ENCODE results near the gene TARS2. TPM values are rescaled to one million over a fixed set of nuclear protein-coding genes. Genes with fewer than 3 reads are reported as not detected.

TARS2 gene, protein sequence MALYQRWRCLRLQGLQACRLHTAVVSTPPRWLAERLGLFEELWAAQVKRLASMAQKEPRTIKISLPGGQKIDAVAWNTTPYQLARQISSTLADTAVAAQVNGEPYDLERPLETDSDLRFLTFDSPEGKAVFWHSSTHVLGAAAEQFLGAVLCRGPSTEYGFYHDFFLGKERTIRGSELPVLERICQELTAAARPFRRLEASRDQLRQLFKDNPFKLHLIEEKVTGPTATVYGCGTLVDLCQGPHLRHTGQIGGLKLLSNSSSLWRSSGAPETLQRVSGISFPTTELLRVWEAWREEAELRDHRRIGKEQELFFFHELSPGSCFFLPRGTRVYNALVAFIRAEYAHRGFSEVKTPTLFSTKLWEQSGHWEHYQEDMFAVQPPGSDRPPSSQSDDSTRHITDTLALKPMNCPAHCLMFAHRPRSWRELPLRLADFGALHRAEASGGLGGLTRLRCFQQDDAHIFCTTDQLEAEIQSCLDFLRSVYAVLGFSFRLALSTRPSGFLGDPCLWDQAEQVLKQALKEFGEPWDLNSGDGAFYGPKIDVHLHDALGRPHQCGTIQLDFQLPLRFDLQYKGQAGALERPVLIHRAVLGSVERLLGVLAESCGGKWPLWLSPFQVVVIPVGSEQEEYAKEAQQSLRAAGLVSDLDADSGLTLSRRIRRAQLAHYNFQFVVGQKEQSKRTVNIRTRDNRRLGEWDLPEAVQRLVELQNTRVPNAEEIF
- total RNA-seq, result 33.7 TPM

GRCh38 chr1:150486966-150487762, at the start of gene TARS2:
TSS of gene TARS2 (plus strand) at chr1:150487419. CDS start at chr1:150487451, 32 bp downstream.

DNA sequence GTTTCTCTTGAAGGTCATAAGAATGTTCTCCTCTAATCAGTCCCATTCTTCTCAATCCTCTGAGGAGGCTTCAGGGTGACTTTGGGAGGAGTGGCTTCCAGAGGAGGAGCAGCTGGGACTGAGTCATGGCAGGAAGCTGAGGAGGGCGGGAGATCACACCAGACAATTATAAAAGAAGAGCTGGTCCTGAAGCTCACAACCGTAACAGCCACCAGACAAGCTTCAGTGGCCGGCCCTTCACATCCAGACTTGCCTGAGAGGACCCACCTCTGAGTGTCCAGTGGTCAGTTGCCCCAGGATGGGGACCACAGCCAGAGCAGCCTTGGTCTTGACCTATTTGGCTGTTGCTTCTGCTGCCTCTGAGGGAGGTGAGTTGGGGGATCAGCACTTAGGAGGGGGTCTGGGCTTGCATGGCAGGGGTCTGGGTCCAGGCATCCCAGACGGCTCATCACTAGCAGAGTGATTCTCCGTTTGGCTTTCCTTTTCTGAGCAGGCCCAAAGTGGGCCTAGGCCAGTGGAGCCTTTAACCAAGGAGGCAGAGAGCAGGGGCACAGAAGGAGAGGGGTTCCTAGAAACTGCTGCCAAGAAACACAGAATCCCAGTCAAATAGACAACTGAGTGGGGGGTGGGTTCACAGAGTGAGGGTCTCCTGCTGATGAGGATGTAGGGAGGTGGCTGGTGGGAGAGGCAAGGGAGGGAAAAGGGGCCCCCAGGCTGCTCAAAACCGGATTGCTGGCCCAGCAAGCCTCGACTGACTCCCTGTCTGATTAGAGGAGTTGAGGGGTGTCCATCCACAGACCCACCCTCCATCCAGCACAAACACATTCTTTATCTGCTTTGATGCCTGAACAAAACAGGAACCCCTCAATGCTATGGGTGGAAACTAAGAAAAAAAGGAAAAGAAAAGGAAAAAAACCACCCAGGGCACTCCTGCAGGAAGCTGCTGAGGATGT, 21.0 kb downstream of the TARS2 start, which contains the start of gene ECM1:
ECM1 (plus strand) TSS at position 198 of the 953 bp plus-strand sequence; CDS start at position 299, 101 bp downstream.

DNA sequence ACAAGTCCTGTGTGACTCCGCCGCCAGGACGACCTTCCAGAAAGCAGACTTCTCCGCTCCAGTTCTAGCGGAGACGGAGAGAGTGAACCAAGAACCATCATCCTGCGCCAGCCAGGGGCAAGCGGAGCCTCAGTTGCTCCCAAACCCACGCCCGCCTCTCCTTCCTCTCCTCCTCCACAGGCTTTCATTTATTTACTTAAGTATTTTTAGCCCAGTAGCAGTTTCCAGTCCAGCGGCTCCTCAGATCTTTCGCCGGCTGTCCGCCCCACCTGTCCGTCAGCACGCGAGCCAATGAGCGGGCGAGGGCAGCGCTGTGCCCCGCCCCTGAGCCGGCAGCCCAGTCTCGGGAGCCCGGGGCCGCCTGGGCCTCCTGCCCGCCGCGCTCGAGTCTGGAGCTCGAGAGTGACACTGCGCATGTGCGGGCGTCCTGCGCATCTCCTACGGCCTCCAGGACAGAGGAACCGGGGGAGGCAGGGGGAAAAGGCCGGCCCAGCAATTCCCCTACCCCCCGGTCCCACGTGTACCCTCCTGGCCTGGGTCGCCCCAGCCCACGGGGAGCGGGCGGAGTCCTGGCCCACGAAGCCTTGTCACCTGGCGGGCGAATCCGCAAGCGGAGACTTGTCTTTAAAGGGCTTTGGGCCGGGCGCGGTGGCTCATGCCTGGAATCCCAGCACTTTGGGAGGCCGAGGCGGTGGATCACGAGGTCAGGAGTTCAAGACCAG, 28.3 kb downstream of the TARS2 start, which contains the start of gene FALEC:
FALEC (plus strand) TSS at position 425 of the 722 bp plus-strand sequence.

GRCh38 chr1:150548632-150549495, 61.6 kb downstream of the TARS2 start, which contains the start of gene ADAMTSL4:
TSS of gene ADAMTSL4 (plus strand) at chr1:150549408. CDS start at chr1:150552289, 2,881 bp downstream.

Small RNA genes lying within 50 kb of the gene (small RNA-seq; reads per million reads assigned to genes)
- gene MIR4257, result not detected

Other genes starting within 250 kb of the TARS2 start
- gene CA14, start 229.6 kb upstream of the TARS2 start, total RNA-seq, result 1.8 TPM
- gene APH1A, start 218.4 kb upstream of the TARS2 start, total RNA-seq, result 72.9 TPM
- gene C1orf54, start 214.6 kb upstream of the TARS2 start, total RNA-seq, result 21.5 TPM
- 6.5 TPM for gene CIART, start 204.9 kb upstream of the TARS2 start, total RNA-seq
- 61.6 TPM for gene MRPS21, start 193.6 kb upstream of the TARS2 start, total RNA-seq
- 45.2 TPM for gene PRPF3, start 165.9 kb upstream of the TARS2 start, total RNA-seq
- 18.9 TPM for gene RPRD2, start 123.3 kb upstream of the TARS2 start, total RNA-seq
- 1.6 TPM for gene ECM1, start 20.7 kb downstream of the TARS2 start, total RNA-seq
- gene FALEC, start 28.3 kb downstream of the TARS2 start, total RNA-seq, result 0.92 TPM
- 0.23 TPM for gene ADAMTSL4, start 62.0 kb downstream of the TARS2 start, total RNA-seq
- gene MCL1, start 92.2 kb downstream of the TARS2 start, total RNA-seq, result 103 TPM
- 127 TPM for gene ENSA, start 142.2 kb downstream of the TARS2 start, total RNA-seq
- gene GOLPH3L, start 209.7 kb downstream of the TARS2 start, total RNA-seq, result 10.8 TPM
- gene HORMAD1, start 233.5 kb downstream of the TARS2 start, total RNA-seq, result 1.4 TPM

Data from diencephalon (tissue), 1 donor.